Stomach (tissue), 9 donors: Measurements from ENCODE around the gene CACNA2D2. TPM values are rescaled to one million over a fixed set of nuclear protein-coding genes. Genes with fewer than 3 reads are reported as not detected.

Source experiments
- DNase-seq, 2 donors: peaks; one replicate each; pipeline versions ENCODE4 v3.0.0 to v3.0.0-alpha.2; 2013 to 2019
- H3K27ac ChIP-seq, 5 donors: fragments of 200-600 bp in 4 of 5; sonication (generic) in 4 of 5; one replicate each; pipeline ENCODE4 v1.5.1; 2013 to 2019; ENCODE audit warnings: mild to moderate bottlenecking in 1 of 5, moderate library complexity in 1 of 5
- H3K27me3 ChIP-seq, 3 donors: fragments of 200-600 bp; sonication (generic); one replicate each; pipeline ENCODE4 v1.5.1; 2017 to 2019; ENCODE audit warnings: mixed run types in 1 of 3
- H3K36me3 ChIP-seq, 4 donors: fragments of 200-600 bp; sonication (generic); 1 replicate in 3 of 4; 2 replicates in 1 of 4; pipeline ENCODE4 v1.5.1; 2016 to 2019
- H3K4me1 ChIP-seq, 4 donors: fragments of 200-600 bp; sonication (generic); one replicate each; pipeline ENCODE4 v1.5.1; 2016 to 2019
- H3K4me3 ChIP-seq, 4 donors: fragments of 200-600 bp; sonication (generic) in 3 of 4; one replicate each; pipeline ENCODE4 v1.5.1; 2016 to 2019; ENCODE audit warnings: mild to moderate bottlenecking in 1 of 4
- H3K9me3 ChIP-seq, 4 donors: fragments of 200-600 bp; sonication (generic); one replicate each; pipeline ENCODE4 v1.5.1; 2016 to 2019
- EP300 ChIP-seq: sonication (generic); formaldehyde crosslinking; IDR thresholded peaks from one replicate; pipeline ENCODE4 v1.6.1; 2017; ENCODE audit warnings: antibody characterized with exemption
- POLR2A ChIP-seq, 4 donors: fragments of 450-650 bp; IDR thresholded peaks; one replicate each; pipeline ENCODE4 v1.6.1; 2016; ENCODE audit warnings: antibody characterized with exemption in 4 of 4, control low read depth in 2 of 4, mild to moderate bottlenecking in 1 of 4, moderate library complexity in 1 of 4
- POLR2AphosphoS5 ChIP-seq, 3 donors: sonication (generic); formaldehyde crosslinking; IDR thresholded peaks; one replicate each; pipeline ENCODE4 v1.6.1; 2016; ENCODE audit warnings: antibody characterized with exemption in 3 of 3
- WGBS, 5 donors: extraction: QIAGEN DNeasy Blood & Tissue Kit in 3 of 5; methylation state at CpG; one replicate each; pipeline versions ENCODE4 v1.1.5 to v1.1.7; 2013 to 2018; 5-methylcytosine and 5-hydroxymethylcytosine counted together
- intact Hi-C: fragments of 100-400 bp; cut with DNase I; formaldehyde crosslinking; loops from one replicate; pipeline ENCODE4 v1.15.1; 2023; ENCODE audit warnings: low total_unique reads
- polyA plus RNA-seq, 3 donors: library from polyadenylated mRNA; stranded (reverse); fragments of 200-250 nt; gene quantifications; one replicate each; pipeline ENCODE4 v1.2.3, GENCODE V29; 2013
- total RNA-seq, 5 donors: library from RNA; depleted of rRNA; stranded (reverse); fragments of >200 nt; gene quantifications; one replicate each; pipeline versions ENCODE4 v1.1.0 to v1.2.3, GENCODE V29; 2014 to 2016
- TF ChIP-seq, protein P1 (sequence below), 7 experiments: fragments of 450-650 bp in 4 of 7; fragments of 200-600 bp in 3 of 7; sonication (generic) in 3 of 7; IDR thresholded peaks; one replicate each; pipeline ENCODE4 v1.5.1; 2016 to 2019; ENCODE audit warnings: antibody characterized with exemption in 7 of 7, control low read depth in 2 of 7, mild to moderate bottlenecking in 1 of 7
- donor health status: healthy with polysubstance abuse.
- donor health status: Bipolar disorder and iron deficiency.
- donor health status: healthy.

CACNA2D2 gene
- total and polyA plus RNA-seq, 8 donors = 0.92 to 45.8 (median 1.9) TPM

DNA sequence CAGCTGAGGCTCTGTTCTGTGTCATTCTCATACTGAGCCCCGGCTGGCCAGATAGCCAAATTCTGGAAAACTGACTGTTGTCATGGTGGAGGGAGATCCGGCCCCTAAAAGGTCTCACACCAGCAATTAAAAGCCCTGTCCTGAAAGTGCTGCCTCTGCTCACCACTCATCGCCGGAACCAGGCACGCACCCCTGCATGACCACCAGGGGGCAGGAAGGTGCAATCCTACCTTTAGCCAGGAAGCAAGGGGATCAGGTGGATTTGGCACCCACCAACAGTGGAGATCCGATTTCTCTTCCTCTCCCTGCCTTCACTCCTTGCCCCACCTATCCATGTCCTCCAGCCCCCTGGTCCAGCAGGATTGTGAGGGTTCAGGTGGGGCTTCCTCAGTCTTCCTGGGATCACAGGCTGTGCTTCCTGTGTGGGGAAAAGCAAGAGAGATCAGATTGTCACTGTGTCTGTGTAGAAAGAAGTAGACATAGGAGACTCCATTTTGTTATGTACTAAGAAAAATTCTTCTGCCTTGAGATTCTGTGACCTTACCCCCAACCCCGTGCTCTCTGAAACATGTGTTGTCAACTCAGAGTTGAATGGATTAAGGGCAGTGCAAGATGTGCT, 16.1 kb upstream of the CACNA2D2 start:
- no peaks in the 10 kb centered on the region for H3K9me3 ChIP-seq
- peaks cover 0 to 3% (median 0%) of the 10 kb centered on the region in 3 donors for H3K27me3 ChIP-seq
- intact Hi-C loops = no loop called here
- no peaks in the 10 kb centered on the region for H3K36me3 ChIP-seq
- 12 to 22% (median 14%) methylated on average over 6 to 7 of the region's 7 CpGs for WGBS, 5 donors
- no peak overlapping the region for H3K27ac ChIP-seq
- DNase-seq = peak; percentile 81 to 89
- peaks cover 5 to 19% (median 16%) of the 10 kb centered on the region in 4 donors for H3K4me1 ChIP-seq
- no peak overlapping the region for H3K4me3 ChIP-seq
- TF ChIP-seq, protein P1, sequence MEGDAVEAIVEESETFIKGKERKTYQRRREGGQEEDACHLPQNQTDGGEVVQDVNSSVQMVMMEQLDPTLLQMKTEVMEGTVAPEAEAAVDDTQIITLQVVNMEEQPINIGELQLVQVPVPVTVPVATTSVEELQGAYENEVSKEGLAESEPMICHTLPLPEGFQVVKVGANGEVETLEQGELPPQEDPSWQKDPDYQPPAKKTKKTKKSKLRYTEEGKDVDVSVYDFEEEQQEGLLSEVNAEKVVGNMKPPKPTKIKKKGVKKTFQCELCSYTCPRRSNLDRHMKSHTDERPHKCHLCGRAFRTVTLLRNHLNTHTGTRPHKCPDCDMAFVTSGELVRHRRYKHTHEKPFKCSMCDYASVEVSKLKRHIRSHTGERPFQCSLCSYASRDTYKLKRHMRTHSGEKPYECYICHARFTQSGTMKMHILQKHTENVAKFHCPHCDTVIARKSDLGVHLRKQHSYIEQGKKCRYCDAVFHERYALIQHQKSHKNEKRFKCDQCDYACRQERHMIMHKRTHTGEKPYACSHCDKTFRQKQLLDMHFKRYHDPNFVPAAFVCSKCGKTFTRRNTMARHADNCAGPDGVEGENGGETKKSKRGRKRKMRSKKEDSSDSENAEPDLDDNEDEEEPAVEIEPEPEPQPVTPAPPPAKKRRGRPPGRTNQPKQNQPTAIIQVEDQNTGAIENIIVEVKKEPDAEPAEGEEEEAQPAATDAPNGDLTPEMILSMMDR (IDR thresholded peaks at IDR 0.05) = peak in 6 of 7 experiments; percentile 60 to 87 (median 81)
- TF ChIP-seq EP300 = no peak
- TF ChIP-seq POLR2AphosphoS5 (IDR thresholded peaks at IDR 0.05) = no peak
- no peak for TF ChIP-seq POLR2A (IDR thresholded peaks at IDR 0.05)

DNA sequence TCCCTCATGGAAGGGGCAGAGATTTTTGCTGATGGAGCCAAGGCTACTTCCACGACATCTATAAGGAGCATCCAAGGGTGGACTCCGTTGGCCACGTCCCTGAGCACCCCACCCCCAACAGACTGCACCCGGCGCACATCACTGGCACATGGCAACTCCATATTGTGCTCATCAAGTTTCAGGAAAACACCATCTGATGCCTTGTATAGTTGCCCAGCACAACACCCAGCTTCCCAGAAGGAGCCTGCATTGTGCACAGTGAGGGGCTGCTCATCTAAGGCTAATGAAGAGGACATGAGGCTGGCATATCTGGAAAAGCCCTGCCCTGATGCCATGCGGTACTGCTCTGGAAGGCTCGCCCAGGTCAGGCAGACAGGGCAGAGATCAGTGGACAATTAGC, 15.0 kb upstream of the CACNA2D2 start:
- WGBS, 5 donors = 87 to 93% (median 87%) methylated on average over 7 of the region's 7 CpGs
- TF ChIP-seq EP300 (no peak), POLR2A (IDR thresholded peaks at IDR 0.05) (no peak), POLR2AphosphoS5 (IDR thresholded peaks at IDR 0.05) (no peak)
- TF ChIP-seq, protein P1 (IDR thresholded peaks at IDR 0.05) = no peak
- no peak for DNase-seq
- intact Hi-C loops = no loop called here
- Histone ChIP-seq H3K4me1 (peaks cover 5 to 19% (median 16%) of the 10 kb centered on the region in 4 donors), H3K9me3 (no peaks in the 10 kb centered on the region), H3K4me3 (no peak overlapping the region), H3K27me3 (peaks cover 0 to 3% (median 0%) of the 10 kb centered on the region in 3 donors), H3K27ac (no peak overlapping the region), H3K36me3 (no peaks in the 10 kb centered on the region)

DNA sequence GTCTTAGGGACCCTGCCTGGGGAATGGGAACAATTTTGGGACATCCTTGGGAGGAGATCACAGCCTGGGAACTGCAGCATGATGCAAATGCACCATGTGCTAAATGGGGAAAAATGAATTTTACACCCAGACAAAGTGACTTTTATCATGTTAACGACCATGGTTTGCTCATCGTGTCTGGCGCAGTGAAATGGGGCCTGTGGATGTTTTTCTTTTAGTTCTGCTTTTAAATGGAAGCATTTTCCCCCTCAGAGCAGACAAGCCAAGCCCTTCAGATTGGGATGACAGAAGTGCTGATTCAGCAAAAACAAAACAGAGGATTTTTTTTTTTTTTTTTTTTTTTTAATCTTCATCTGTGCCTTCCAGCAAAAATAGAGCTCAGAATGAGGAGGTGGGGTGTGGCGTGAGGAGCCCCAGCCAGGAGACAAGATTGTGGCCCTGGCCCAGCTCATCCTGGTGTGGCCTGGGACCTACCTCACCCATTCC, 14.3 kb upstream of the CACNA2D2 start:
- TF ChIP-seq POLR2AphosphoS5 (IDR thresholded peaks at IDR 0.05) = no peak
- TF ChIP-seq, protein P1 (IDR thresholded peaks at IDR 0.05) = no peak
- no peak for TF ChIP-seq EP300
- no peak for TF ChIP-seq POLR2A (IDR thresholded peaks at IDR 0.05)
- intact Hi-C loops = no loop called here
- peaks cover 0 to 3% (median 0%) of the 10 kb centered on the region in 3 donors for H3K27me3 ChIP-seq

DNA sequence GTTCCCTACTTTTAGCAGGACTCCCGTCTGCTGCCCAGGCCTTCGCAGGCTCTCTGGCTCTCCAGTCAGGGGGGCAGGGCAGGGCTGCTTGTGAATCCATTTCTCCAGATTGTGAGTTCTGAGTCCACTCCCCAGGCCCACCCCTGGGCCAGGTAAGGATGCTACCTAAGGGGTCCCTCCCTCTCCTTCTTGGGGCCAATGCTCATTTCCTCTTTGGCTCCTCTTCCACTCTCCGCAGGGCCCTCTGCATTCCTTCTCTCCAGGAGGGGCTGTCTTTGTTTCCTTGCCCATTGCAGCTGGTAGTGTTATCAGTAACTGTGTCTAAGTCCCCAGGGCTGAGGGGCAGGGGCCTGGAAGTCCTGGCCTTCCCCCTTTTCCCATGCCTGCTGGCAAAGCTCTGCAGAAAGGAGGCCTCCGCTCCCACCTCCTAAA, 13.0 kb upstream of the CACNA2D2 start:
- Histone ChIP-seq H3K4me1 (peaks cover 5 to 19% (median 16%) of the 10 kb centered on the region in 4 donors), H3K36me3 (no peaks in the 10 kb centered on the region), H3K4me3 (no peak overlapping the region), H3K9me3 (no peaks in the 10 kb centered on the region), H3K27me3 (peaks cover 0 to 3% (median 0%) of the 10 kb centered on the region in 3 donors), H3K27ac (peak overlapping the region in 4 of 5 donors; percentile 20 to 57 (median 41))
- intact Hi-C loops = no loop called here
- TF ChIP-seq, protein P1 (IDR thresholded peaks at IDR 0.05) = no peak
- no peak for TF ChIP-seq EP300
- no peak for TF ChIP-seq POLR2A (IDR thresholded peaks at IDR 0.05)
- TF ChIP-seq POLR2AphosphoS5 (IDR thresholded peaks at IDR 0.05) = no peak
- DNase-seq = no peak
- 82 to 87% (median 86%) methylated on average over 3 to 4 of the region's 4 CpGs for WGBS, 5 donors

More for the DNA sequence above, 14.3 kb upstream of the CACNA2D2 start:
- 79 to 94% (median 91%) methylated on average over 4 of the region's 4 CpGs for WGBS, 5 donors
- Histone ChIP-seq H3K4me1 (peaks cover 5 to 19% (median 16%) of the 10 kb centered on the region in 4 donors), H3K9me3 (no peaks in the 10 kb centered on the region), H3K27ac (no peak overlapping the region), H3K36me3 (no peaks in the 10 kb centered on the region), H3K4me3 (no peak overlapping the region)
- no peak for DNase-seq
